Vagina (tissue), 2 donors: ENCODE measurements around the gene ARHGAP6. TPM values are rescaled to one million over a fixed set of nuclear protein-coding genes. Genes with fewer than 3 reads are reported as not detected.
A peak's percentile ranks its signal among the peaks of the same experiment; 100 is the strongest.

Source experiments
- DNase-seq, 2 donors: peaks; one replicate each; pipeline ENCODE4 v3.0.0-alpha.2; 2017; ENCODE audit errors: extremely low spot score in 2 of 2
- H3K27ac ChIP-seq: fragments of 200-600 bp; sonication (generic); one replicate; pipeline ENCODE4 v1.5.1; 2019
- H3K27me3 ChIP-seq: fragments of 200-600 bp; sonication (generic); one replicate; pipeline ENCODE4 v1.5.1; 2019
- H3K36me3 ChIP-seq, 2 donors: fragments of 200-600 bp; sonication (generic); one replicate each; pipeline ENCODE4 v1.5.1; 2017 to 2019
- H3K4me1 ChIP-seq: fragments of 200-600 bp; sonication (generic); one replicate; pipeline ENCODE4 v1.5.1; 2019
- H3K4me3 ChIP-seq, 2 donors: fragments of 200-600 bp; sonication (generic); 1 replicate in 1 of 2; 2 replicates in 1 of 2; pipeline ENCODE4 v1.5.1; 2016 to 2019
- H3K9me3 ChIP-seq: fragments of 200-600 bp; sonication (generic); one replicate; pipeline ENCODE4 v1.5.1; 2019
- CTCF ChIP-seq, 3 experiments: fragments of 450-650 bp in 2 of 3; fragments of 200-600 bp in 1 of 3; sonication (generic) in 1 of 3; IDR thresholded peaks; one replicate each; pipeline ENCODE4 v1.5.1; 2017 to 2019; ENCODE audit warnings: antibody characterized with exemption in 3 of 3, mild to moderate bottlenecking in 2 of 3, moderate library complexity in 2 of 3
- POLR2A ChIP-seq, 2 donors: fragments of 450-650 bp; IDR thresholded peaks; one replicate each; pipeline ENCODE4 v1.6.1; 2017; ENCODE audit warnings: antibody characterized with exemption in 2 of 2, mild to moderate bottlenecking in 2 of 2, moderate library complexity in 2 of 2
- POLR2AphosphoS5 ChIP-seq, 2 donors: sonication (generic); formaldehyde crosslinking; IDR thresholded peaks; one replicate each; pipeline ENCODE4 v1.9.0; 2017; ENCODE audit warnings: antibody characterized with exemption in 2 of 2, mild to moderate bottlenecking in 2 of 2, low read depth in 1 of 2; ENCODE audit not compliant: insufficient read depth in 1 of 2
- intact Hi-C: fragments of 100-400 bp; cut with DNase I; formaldehyde crosslinking; loops from one replicate; pipeline ENCODE4 v1.15.1; 2023
- total RNA-seq: library from RNA; depleted of rRNA; stranded (reverse); fragments of >200 nt; gene quantifications from one replicate; pipeline ENCODE4 v1.2.3, GENCODE V29; 2016

Gene ARHGAP6
- total RNA-seq, 1 donor from 2014 or later = 15.7 TPM

GRCh38 chrX:11328134-11328533, 337.6 kb downstream of the ARHGAP6 start:
- Histone ChIP-seq H3K36me3 (no peaks in the 10 kb centered on the region), H3K27me3 (no peaks in the 10 kb centered on the region), H3K4me3 (no peak overlapping the region), H3K27ac (no peak overlapping the region), H3K4me1 (no peaks in the 10 kb centered on the region), H3K9me3 (no peaks in the 10 kb centered on the region)
- no peak for DNase-seq
- intact Hi-C loops = no loop called here
- TF ChIP-seq POLR2A (IDR thresholded peaks at IDR 0.05) (no peak), POLR2AphosphoS5 (IDR thresholded peaks at IDR 0.05; ENCODE audit: insufficient read depth in 1 of 2, low read depth in 1 of 2) (no peak), CTCF (IDR thresholded peaks at IDR 0.05) (no peak)

- Histone ChIP-seq H3K9me3 (no peaks in the 10 kb centered on the region), H3K36me3 (no peaks in the 10 kb centered on the region), H3K27me3 (no peaks in the 10 kb centered on the region), H3K4me3 (no peak overlapping the region), H3K4me1 (no peaks in the 10 kb centered on the region), H3K27ac (no peak overlapping the region)
- intact Hi-C loops = no loop called here
- DNase-seq = no peak
- TF ChIP-seq POLR2A (IDR thresholded peaks at IDR 0.05) (no peak), POLR2AphosphoS5 (IDR thresholded peaks at IDR 0.05; ENCODE audit: insufficient read depth in 1 of 2, low read depth in 1 of 2) (no peak), CTCF (IDR thresholded peaks at IDR 0.05) (no peak)
Measured at GRCh38 chrX:11321986-11322385, 343.7 kb downstream of the ARHGAP6 start.

- Histone ChIP-seq H3K9me3 (no peaks in the 10 kb centered on the region), H3K36me3 (no peaks in the 10 kb centered on the region), H3K27ac (peak overlapping the region; percentile 10), H3K27me3 (no peaks in the 10 kb centered on the region), H3K4me1 (no peaks in the 10 kb centered on the region), H3K4me3 (no peak overlapping the region)
- DNase-seq = no peak
- intact Hi-C loops = no loop called here
- TF ChIP-seq POLR2A (IDR thresholded peaks at IDR 0.05) = no peak
- TF ChIP-seq POLR2AphosphoS5 (IDR thresholded peaks at IDR 0.05; ENCODE audit: insufficient read depth in 1 of 2, low read depth in 1 of 2) = no peak
- TF ChIP-seq CTCF (IDR thresholded peaks at IDR 0.05) = no peak
Measured at GRCh38 chrX:11319806-11320520, 345.8 kb downstream of the ARHGAP6 start.

GRCh38 chrX:11311706-11312105, 354.0 kb downstream of the ARHGAP6 start:
- intact Hi-C loops = no loop called here
- Histone ChIP-seq H3K27me3 (no peaks in the 10 kb centered on the region), H3K27ac (no peak overlapping the region), H3K9me3 (no peaks in the 10 kb centered on the region), H3K4me1 (no peaks in the 10 kb centered on the region), H3K4me3 (no peak overlapping the region), H3K36me3 (no peaks in the 10 kb centered on the region)
- DNase-seq = no peak
- TF ChIP-seq CTCF (IDR thresholded peaks at IDR 0.05) (no peak), POLR2A (IDR thresholded peaks at IDR 0.05) (no peak), POLR2AphosphoS5 (IDR thresholded peaks at IDR 0.05; ENCODE audit: insufficient read depth in 1 of 2, low read depth in 1 of 2) (no peak)

GRCh38 chrX:11309220-11309619, 356.5 kb downstream of the ARHGAP6 start:
- H3K4me3 ChIP-seq = no peak overlapping the region
- DNase-seq = no peak
- H3K27ac ChIP-seq = no peak overlapping the region
- H3K9me3 ChIP-seq = no peaks in the 10 kb centered on the region
- H3K36me3 ChIP-seq = no peaks in the 10 kb centered on the region
- no peak for TF ChIP-seq POLR2AphosphoS5 (IDR thresholded peaks at IDR 0.05; ENCODE audit: insufficient read depth in 1 of 2, low read depth in 1 of 2)
- no peak for TF ChIP-seq CTCF (IDR thresholded peaks at IDR 0.05)
- no peak for TF ChIP-seq POLR2A (IDR thresholded peaks at IDR 0.05)
- no peaks in the 10 kb centered on the region for H3K4me1 ChIP-seq
- H3K27me3 ChIP-seq = no peaks in the 10 kb centered on the region
- intact Hi-C loops = no loop called here
